Measurements from ENCODE around the gene IDNK. TPM values are rescaled to one million over a fixed set of nuclear protein-coding genes. Genes with fewer than 3 reads are reported as not detected.

IDNK gene
- total and polyA plus RNA-seq, 4 experiments from 2014 or later = 10.1 to 24.9 (median 14.5) TPM

DNA sequence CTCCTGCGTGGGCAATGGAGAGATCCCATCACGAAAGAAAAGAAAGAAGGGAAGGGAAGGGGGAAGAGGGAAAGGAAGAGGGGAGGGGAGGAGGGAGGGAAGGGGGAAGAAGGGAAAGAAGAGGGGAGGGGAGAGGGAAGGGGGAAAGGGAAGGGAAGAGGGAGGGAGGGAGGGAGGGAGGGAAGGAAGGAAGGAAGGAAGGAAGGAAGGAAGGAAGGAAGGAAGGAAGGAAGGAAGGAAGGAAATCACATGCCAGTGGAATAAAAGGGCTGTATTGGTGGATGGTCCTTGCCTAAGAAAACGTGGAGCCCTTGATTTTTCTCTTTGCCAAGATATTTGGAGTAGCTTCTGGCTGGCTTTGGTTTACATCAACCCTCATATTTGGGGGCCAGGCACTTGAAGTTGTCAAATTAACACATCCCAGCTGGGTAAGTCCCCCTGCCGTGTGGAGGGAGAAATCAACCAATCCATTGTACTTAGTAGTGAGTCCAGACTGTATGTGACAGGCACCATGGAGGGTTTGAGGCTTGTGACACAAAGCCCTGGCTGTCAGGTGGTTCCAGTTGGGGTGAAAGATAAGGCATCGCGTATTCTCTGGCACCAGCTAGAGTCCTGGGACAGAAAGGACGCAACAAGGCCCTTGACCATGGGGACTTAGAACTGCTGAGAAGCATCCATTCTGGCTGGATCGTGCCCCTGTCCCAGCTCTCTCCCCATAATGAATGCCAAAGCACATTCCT lies 23.7 kb downstream of the IDNK start:
- Mint-ChIP-seq H3K9me3 (no peaks in the 10 kb centered on the region), H3K27me3 (no peaks in the 10 kb centered on the region), H3K27ac (peak overlapping the region in 3 of 7 donors; percentile 36 to 57 (median 41)), H3K4me1 (peaks cover 0 to 6% (median 2%) of the 10 kb centered on the region in 4 donors), H3K4me3 (no peak overlapping the region), H3K36me3 (peaks cover 13 to 32% of the 10 kb centered on the region in 2 donors)
- H3K9me3 ChIP-seq (ENCODE audit: control insufficient read depth in 1 of 2, low read length in 2 of 2) = no peaks in the 10 kb centered on the region
- H3K4me3 ChIP-seq (ENCODE audit: low read length in 2 of 2) = no peak overlapping the region
- H3K4me1 ChIP-seq (ENCODE audit: insufficient read depth, low read length) = no peaks in the 10 kb centered on the region
- CTCF ChIA-PET (ENCODE audit: partially characterized antibody) = interaction anchor here (1.1 to 9.4 kb wide), 4 partner anchors 17 to 27 kb away, joined by 3 to 118 read pairs (median 6); partner anchors contain the start of gene IDNK
- H3K36me3 ChIP-seq (ENCODE audit: insufficient read depth, low read length) = peaks cover 7% of the 10 kb centered on the region
- no peak overlapping the region for H3K27ac ChIP-seq (ENCODE audit: low read depth, low read length)
- no peak for DNase-seq
- no peaks in the 10 kb centered on the region for H3K27me3 ChIP-seq (ENCODE audit: insufficient read depth, low read length)
- POLR2A ChIA-PET (ENCODE audit: partially characterized antibody) = interaction anchor here (0.8 to 3.0 kb wide), 3 partner anchors 23 to 26 kb away, joined by 3 to 14 read pairs (median 3); partner anchors contain the start of gene IDNK
- intact Hi-C loops (cut with micrococcal nuclease) = no loop called here

DNA sequence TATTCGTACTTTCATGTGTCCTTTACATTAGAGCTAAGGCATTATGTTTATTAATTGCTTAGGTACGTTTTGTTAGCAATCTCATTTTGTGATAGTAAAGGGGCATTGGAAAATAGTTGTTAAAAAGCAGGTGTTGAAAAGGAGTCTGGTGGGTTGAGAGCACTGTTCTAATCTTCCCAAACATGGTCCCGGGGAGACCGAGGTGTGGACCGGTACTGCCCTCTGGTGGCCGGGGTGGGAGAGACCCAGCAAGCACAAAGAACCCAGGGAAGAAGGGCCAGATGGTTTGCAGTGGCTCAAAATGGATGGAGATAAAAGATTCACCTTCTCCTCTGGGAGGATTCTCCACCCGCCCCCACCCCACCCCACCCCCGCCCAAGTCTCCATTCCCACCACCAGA lies 26.1 kb downstream of the IDNK start:
- Histone ChIP-seq H3K27ac (ENCODE audit: low read depth, low read length) (no peak overlapping the region), H3K36me3 (ENCODE audit: insufficient read depth, low read length) (peaks cover 10% of the 10 kb centered on the region), H3K4me1 (ENCODE audit: insufficient read depth, low read length) (no peaks in the 10 kb centered on the region), H3K4me3 (ENCODE audit: low read length in 2 of 2) (no peak overlapping the region), H3K9me3 (ENCODE audit: control insufficient read depth in 1 of 2, low read length in 2 of 2) (no peaks in the 10 kb centered on the region), H3K27me3 (ENCODE audit: insufficient read depth, low read length) (no peaks in the 10 kb centered on the region)
- H3K4me3 Mint-ChIP-seq = no peak overlapping the region
- peaks cover 30 to 45% of the 10 kb centered on the region in 2 donors for H3K36me3 Mint-ChIP-seq
- peaks cover 0 to 2% (median 0%) of the 10 kb centered on the region in 8 donors for H3K9me3 Mint-ChIP-seq
- no peaks in the 10 kb centered on the region for H3K27me3 Mint-ChIP-seq
- intact Hi-C loops (cut with micrococcal nuclease) = loop anchor here (1.0 kb wide), 2 partner anchors 28 to 66 kb away; no protein-coding TSS in a partner anchor
- CTCF ChIA-PET (ENCODE audit: partially characterized antibody) = interaction anchor here (0.6 to 9.4 kb wide), 27 partner anchors 9 to 315 kb away, joined by 3 to 118 read pairs (median 5); partner anchors contain the start of gene IDNK
- peak; percentile 61 to 74 (median 68) for DNase-seq
- H3K27ac Mint-ChIP-seq = peak overlapping the region in 3 of 7 donors; percentile 3 to 52 (median 52)
- POLR2A ChIA-PET (ENCODE audit: partially characterized antibody) = interaction anchor here (1.3 kb wide), 1 partner anchor 58 kb away, joined by 5 read pairs; the partner anchor contains the start of gene UBQLN1
- peaks cover 0 to 6% (median 2%) of the 10 kb centered on the region in 4 donors for H3K4me1 Mint-ChIP-seq

DNA sequence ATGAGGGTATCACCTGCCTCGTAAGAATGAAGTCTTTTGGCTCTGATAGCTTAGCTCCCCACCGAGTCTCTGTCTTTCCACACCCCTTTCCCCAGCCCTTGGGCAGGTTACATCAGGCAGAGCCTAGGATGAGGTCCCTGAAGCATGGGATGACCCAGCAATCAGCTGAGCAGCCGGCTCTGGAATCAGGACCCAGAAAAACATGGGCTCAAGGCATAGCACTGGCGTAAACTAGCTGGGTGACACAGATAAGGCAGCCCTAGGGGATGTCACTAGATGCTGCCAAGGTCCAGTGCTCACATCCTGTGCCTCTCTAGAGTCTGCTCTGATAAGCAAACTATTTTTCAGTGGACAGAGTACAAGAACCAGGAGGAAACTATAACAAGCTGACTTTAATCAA lies 26.6 kb downstream of the IDNK start:
- ChIA-PET CTCF (ENCODE audit: partially characterized antibody) (interaction anchor here (0.6 to 9.4 kb wide), 27 partner anchors 9 to 315 kb away, joined by 3 to 118 read pairs (median 5); partner anchors contain the start of genes IDNK and KIF27), POLR2A (ENCODE audit: partially characterized antibody) (interaction anchor here (1.3 kb wide), 1 partner anchor 58 kb away, joined by 5 read pairs; the partner anchor contains the start of gene UBQLN1)
- no peak overlapping the region for H3K27ac ChIP-seq (ENCODE audit: low read depth, low read length)
- intact Hi-C loops (cut with micrococcal nuclease) = loop anchor here (1.0 kb wide), 2 partner anchors 28 to 66 kb away; no protein-coding TSS in a partner anchor
- Mint-ChIP-seq H3K4me3 (no peak overlapping the region), H3K4me1 (peaks cover 0 to 6% (median 2%) of the 10 kb centered on the region in 4 donors), H3K27ac (peak overlapping the region in 2 of 7 donors; percentile 52 to 73), H3K27me3 (no peaks in the 10 kb centered on the region), H3K9me3 (peaks cover 0 to 2% (median 0%) of the 10 kb centered on the region in 8 donors), H3K36me3 (peaks cover 33 to 49% of the 10 kb centered on the region in 2 donors)
- H3K27me3 ChIP-seq (ENCODE audit: insufficient read depth, low read length) = no peaks in the 10 kb centered on the region
- H3K4me1 ChIP-seq (ENCODE audit: insufficient read depth, low read length) = no peaks in the 10 kb centered on the region
- no peak overlapping the region for H3K4me3 ChIP-seq (ENCODE audit: low read length in 2 of 2)
- H3K36me3 ChIP-seq (ENCODE audit: insufficient read depth, low read length) = peaks cover 10% of the 10 kb centered on the region
- DNase-seq = no peak
- H3K9me3 ChIP-seq (ENCODE audit: control insufficient read depth in 1 of 2, low read length in 2 of 2) = no peaks in the 10 kb centered on the region

DNA sequence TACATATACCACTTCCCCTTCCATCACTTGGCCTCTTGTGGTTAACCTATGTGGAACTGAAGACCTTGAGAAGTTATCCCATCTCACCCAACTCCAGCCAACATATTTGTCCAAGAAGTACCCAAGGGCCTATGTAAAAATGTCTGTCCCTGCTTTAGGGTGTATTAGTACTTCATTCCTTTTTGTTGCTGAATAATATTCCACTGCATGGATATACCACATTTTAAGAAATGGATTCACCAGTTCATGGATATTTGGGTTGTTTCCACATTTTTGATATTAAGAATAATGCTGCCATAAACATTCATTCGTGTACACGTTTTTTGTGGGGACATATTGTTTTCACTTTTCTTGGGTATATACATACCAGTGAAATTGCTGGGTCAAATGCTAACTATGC lies 28.6 kb downstream of the IDNK start:
- Histone ChIP-seq H3K4me3 (ENCODE audit: low read length in 2 of 2) (no peak overlapping the region), H3K27me3 (ENCODE audit: insufficient read depth, low read length) (no peaks in the 10 kb centered on the region), H3K27ac (ENCODE audit: low read depth, low read length) (no peak overlapping the region), H3K36me3 (ENCODE audit: insufficient read depth, low read length) (peaks cover 15% of the 10 kb centered on the region), H3K4me1 (ENCODE audit: insufficient read depth, low read length) (no peaks in the 10 kb centered on the region), H3K9me3 (ENCODE audit: control insufficient read depth in 1 of 2, low read length in 2 of 2) (no peaks in the 10 kb centered on the region)
- no peak for DNase-seq
- Mint-ChIP-seq H3K27me3 (no peaks in the 10 kb centered on the region), H3K4me1 (peaks cover 0 to 6% (median 2%) of the 10 kb centered on the region in 4 donors), H3K27ac (peak overlapping the region in 1 of 7 donors; percentile 35), H3K4me3 (no peak overlapping the region), H3K36me3 (peaks cover 40 to 56% of the 10 kb centered on the region in 2 donors), H3K9me3 (peaks cover 0 to 2% (median 0%) of the 10 kb centered on the region in 8 donors)
- intact Hi-C loops (cut with micrococcal nuclease) = no loop called here
- CTCF ChIA-PET (ENCODE audit: partially characterized antibody) = interaction anchor here (1.2 to 9.4 kb wide), 3 partner anchors 13 to 57 kb away, joined by 3 to 118 read pairs (median 3); partner anchors contain the start of gene UBQLN1
- POLR2A ChIA-PET (ENCODE audit: partially characterized antibody) = no interaction called here

DNA sequence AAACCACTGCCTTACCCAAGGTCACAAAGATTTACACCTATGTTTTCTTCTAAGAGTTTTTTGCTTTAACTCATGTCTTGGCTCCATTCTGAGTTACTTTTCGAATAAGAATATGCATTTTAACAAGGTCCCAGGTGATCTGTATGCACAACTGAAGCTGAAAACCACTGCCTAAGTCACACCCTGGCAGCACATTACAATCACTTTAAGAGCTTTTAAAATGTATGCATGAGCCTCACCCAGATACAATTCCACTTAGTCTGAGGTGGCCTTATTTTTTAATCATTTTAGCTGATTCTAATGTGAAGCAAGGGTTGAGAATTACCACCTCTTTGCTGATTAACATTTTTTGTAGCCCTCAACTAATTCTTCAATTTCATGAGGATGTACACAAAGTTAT lies 29.5 kb downstream of the IDNK start:
- no peak overlapping the region for H3K27ac ChIP-seq (ENCODE audit: low read depth, low read length)
- H3K4me3 ChIP-seq (ENCODE audit: low read length in 2 of 2) = no peak overlapping the region
- ChIA-PET CTCF (ENCODE audit: partially characterized antibody) (interaction anchor here (0.9 to 1.2 kb wide), 2 partner anchors 14 to 32 kb away, joined by 3 to 4 read pairs; no protein-coding TSS in a partner anchor), POLR2A (ENCODE audit: partially characterized antibody) (no interaction called here)
- peak overlapping the region in 2 of 7 donors; percentile 35 to 54 for H3K27ac Mint-ChIP-seq
- H3K36me3 ChIP-seq (ENCODE audit: insufficient read depth, low read length) = peaks cover 17% of the 10 kb centered on the region
- H3K27me3 ChIP-seq (ENCODE audit: insufficient read depth, low read length) = no peaks in the 10 kb centered on the region
- H3K36me3 Mint-ChIP-seq = peaks cover 40 to 56% of the 10 kb centered on the region in 2 donors
- intact Hi-C loops (cut with micrococcal nuclease) = no loop called here
- peaks cover 0 to 6% (median 2%) of the 10 kb centered on the region in 4 donors for H3K4me1 Mint-ChIP-seq
- no peak for DNase-seq
- H3K27me3 Mint-ChIP-seq = no peaks in the 10 kb centered on the region
- peaks cover 0 to 2% (median 0%) of the 10 kb centered on the region in 8 donors for H3K9me3 Mint-ChIP-seq
- H3K4me3 Mint-ChIP-seq = no peak overlapping the region
- no peaks in the 10 kb centered on the region for H3K9me3 ChIP-seq (ENCODE audit: control insufficient read depth in 1 of 2, low read length in 2 of 2)
- H3K4me1 ChIP-seq (ENCODE audit: insufficient read depth, low read length) = no peaks in the 10 kb centered on the region

DNA sequence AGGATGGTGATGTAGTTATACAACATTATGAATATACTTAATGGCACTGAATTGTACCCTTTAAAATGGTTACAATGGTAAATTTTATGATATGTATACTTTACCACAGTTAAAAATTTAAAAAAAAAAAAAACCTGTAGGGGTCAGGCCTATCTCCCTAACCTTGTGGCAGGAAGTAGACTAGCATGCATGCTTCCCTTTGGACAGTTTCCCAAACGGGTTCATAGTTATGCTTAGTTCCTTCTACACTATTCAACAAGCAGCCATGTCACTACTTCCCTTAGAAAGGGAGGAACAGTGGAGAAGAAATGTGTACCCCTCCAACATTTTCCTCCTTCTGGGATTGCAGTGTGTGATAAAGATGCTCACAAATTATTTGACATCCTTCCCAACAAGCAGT lies 32.5 kb downstream of the IDNK start:
- H3K27ac Mint-ChIP-seq = peak overlapping the region in 2 of 7 donors; percentile 1 to 44
- H3K27me3 Mint-ChIP-seq = no peaks in the 10 kb centered on the region
- intact Hi-C loops (cut with micrococcal nuclease) = no loop called here
- Histone ChIP-seq H3K36me3 (ENCODE audit: insufficient read depth, low read length) (peaks cover 35% of the 10 kb centered on the region), H3K27ac (ENCODE audit: low read depth, low read length) (no peak overlapping the region), H3K9me3 (ENCODE audit: control insufficient read depth in 1 of 2, low read length in 2 of 2) (no peaks in the 10 kb centered on the region), H3K27me3 (ENCODE audit: insufficient read depth, low read length) (no peaks in the 10 kb centered on the region), H3K4me1 (ENCODE audit: insufficient read depth, low read length) (no peaks in the 10 kb centered on the region), H3K4me3 (ENCODE audit: low read length in 2 of 2) (no peak overlapping the region)
- H3K9me3 Mint-ChIP-seq = peaks cover 0 to 2% (median 0%) of the 10 kb centered on the region in 8 donors
- CTCF ChIA-PET (ENCODE audit: partially characterized antibody) = no interaction called here
- peaks cover 0 to 1% (median under 1%) of the 10 kb centered on the region in 4 donors for H3K4me1 Mint-ChIP-seq
- POLR2A ChIA-PET (ENCODE audit: partially characterized antibody) = no interaction called here
- no peak overlapping the region for H3K4me3 Mint-ChIP-seq
- no peak for DNase-seq
- H3K36me3 Mint-ChIP-seq = peaks cover 49 to 55% of the 10 kb centered on the region in 2 donors

Data from CD4-positive, alpha-beta memory T cell (primary cell).